ENCODE results near the gene ADAP1. TPM values are rescaled to one million over a fixed set of nuclear protein-coding genes. Genes with fewer than 3 reads are reported as not detected.

The ADAP1 gene
- total RNA-seq, 3 donors from 2014 or later = 7.5 to 15.5 (median 14.0) TPM

DNA sequence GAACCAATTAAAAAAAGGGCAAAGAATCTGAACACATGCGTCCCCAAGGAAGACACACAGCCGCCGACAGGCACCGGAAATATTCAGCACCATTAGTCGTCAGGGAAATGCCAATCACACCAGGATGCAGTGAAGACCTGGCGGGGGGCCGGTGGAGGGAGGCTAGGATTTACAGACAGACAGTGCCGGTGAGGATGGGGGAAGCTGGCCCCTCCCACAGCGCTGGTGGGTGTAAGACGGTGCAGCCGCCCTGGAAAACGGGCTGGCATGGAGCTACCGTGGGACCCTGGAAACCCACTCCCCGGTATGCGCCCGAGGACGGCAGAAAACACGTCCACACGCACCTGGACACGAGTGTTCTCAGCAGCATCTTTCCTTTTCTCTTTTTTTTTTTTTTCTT lies 4.8 kb upstream of the ADAP1 start:
- H3K36me3 ChIP-seq = no peaks in the 10 kb centered on the region
- no peak overlapping the region for H3K4me3 ChIP-seq
- H3K27me3 ChIP-seq = peaks cover 0 to 22% of the 10 kb centered on the region in 2 donors
- no peak overlapping the region for H3K27ac ChIP-seq
- TF ChIP-seq, protein P1, sequence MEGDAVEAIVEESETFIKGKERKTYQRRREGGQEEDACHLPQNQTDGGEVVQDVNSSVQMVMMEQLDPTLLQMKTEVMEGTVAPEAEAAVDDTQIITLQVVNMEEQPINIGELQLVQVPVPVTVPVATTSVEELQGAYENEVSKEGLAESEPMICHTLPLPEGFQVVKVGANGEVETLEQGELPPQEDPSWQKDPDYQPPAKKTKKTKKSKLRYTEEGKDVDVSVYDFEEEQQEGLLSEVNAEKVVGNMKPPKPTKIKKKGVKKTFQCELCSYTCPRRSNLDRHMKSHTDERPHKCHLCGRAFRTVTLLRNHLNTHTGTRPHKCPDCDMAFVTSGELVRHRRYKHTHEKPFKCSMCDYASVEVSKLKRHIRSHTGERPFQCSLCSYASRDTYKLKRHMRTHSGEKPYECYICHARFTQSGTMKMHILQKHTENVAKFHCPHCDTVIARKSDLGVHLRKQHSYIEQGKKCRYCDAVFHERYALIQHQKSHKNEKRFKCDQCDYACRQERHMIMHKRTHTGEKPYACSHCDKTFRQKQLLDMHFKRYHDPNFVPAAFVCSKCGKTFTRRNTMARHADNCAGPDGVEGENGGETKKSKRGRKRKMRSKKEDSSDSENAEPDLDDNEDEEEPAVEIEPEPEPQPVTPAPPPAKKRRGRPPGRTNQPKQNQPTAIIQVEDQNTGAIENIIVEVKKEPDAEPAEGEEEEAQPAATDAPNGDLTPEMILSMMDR (IDR thresholded peaks at IDR 0.05) = no peak
- no peak for TF ChIP-seq POLR2AphosphoS5 (IDR thresholded peaks at IDR 0.05)
- TF ChIP-seq POLR2A (IDR thresholded peaks at IDR 0.05) = no peak
- intact Hi-C loops (cut with DNase I; ENCODE audit: low total_unique reads) = no loop called here
- H3K4me1 ChIP-seq = peaks cover 0 to 10% of the 10 kb centered on the region in 2 donors
- peaks cover 0 to 4% of the 10 kb centered on the region in 2 donors for H3K9me3 ChIP-seq
- no peak for DNase-seq (ENCODE audit: low spot score in 2 of 2)

GRCh38 chr7:958221-959200 lies 4.0 kb upstream of the ADAP1 start:
- no peak for TF ChIP-seq POLR2A (IDR thresholded peaks at IDR 0.05)
- TF ChIP-seq, protein P1 (IDR thresholded peaks at IDR 0.05) = no peak
- TF ChIP-seq POLR2AphosphoS5 (IDR thresholded peaks at IDR 0.05) = no peak
- H3K27me3 ChIP-seq = peaks cover 0 to 26% of the 10 kb centered on the region in 2 donors
- peak in 1 of 2 donors; percentile 47 for DNase-seq (ENCODE audit: low spot score in 2 of 2)
- H3K4me3 ChIP-seq = no peak overlapping the region
- peaks cover 0 to 9% of the 10 kb centered on the region in 2 donors for H3K4me1 ChIP-seq
- H3K27ac ChIP-seq = no peak overlapping the region
- H3K36me3 ChIP-seq = no peaks in the 10 kb centered on the region
- intact Hi-C loops (cut with DNase I; ENCODE audit: low total_unique reads) = no loop called here
- peaks cover 0 to 4% of the 10 kb centered on the region in 2 donors for H3K9me3 ChIP-seq

- TF ChIP-seq, protein P1 (IDR thresholded peaks at IDR 0.05) = no peak
- no peak for TF ChIP-seq POLR2AphosphoS5 (IDR thresholded peaks at IDR 0.05)
- no peak for TF ChIP-seq POLR2A (IDR thresholded peaks at IDR 0.05)
- intact Hi-C loops (cut with DNase I; ENCODE audit: low total_unique reads) = no loop called here
- Histone ChIP-seq H3K9me3 (peaks cover 0 to 4% of the 10 kb centered on the region in 2 donors), H3K27me3 (peaks cover 0 to 30% of the 10 kb centered on the region in 2 donors), H3K4me3 (no peak overlapping the region), H3K36me3 (no peaks in the 10 kb centered on the region), H3K27ac (no peak overlapping the region), H3K4me1 (no peaks in the 10 kb centered on the region)
- no peak for DNase-seq (ENCODE audit: low spot score in 2 of 2)
Measured at GRCh38 chr7:957418-958220, 3.1 kb upstream of the ADAP1 start.

DNA sequence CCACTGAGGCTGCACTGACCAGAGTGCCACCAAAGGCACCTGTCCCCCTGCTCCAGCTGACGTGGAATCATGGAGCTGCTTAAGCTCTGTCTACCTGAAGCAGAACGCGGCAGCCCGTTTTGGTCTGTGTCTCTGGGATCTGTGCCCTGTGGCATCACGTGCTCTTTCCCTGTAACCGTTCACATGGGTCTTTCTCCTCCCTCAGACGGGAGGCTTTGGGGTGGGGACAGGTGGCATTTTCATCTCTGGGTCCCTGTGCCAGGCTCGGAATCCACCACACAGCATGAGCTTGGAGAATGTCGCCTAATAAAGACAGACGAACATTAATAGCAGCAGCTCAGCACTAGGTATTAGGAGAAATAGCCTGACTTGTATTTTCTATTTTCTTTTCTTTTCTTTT lies 1.6 kb upstream of the ADAP1 start:
- DNase-seq (ENCODE audit: low spot score in 2 of 2) = peak in 1 of 2 donors; percentile 50
- TF ChIP-seq POLR2AphosphoS5 (IDR thresholded peaks at IDR 0.05) (no peak), POLR2A (IDR thresholded peaks at IDR 0.05) (no peak)
- TF ChIP-seq, protein P1 (IDR thresholded peaks at IDR 0.05) = no peak

More for the DNA sequence above, 1.6 kb upstream of the ADAP1 start:
- Histone ChIP-seq H3K27me3 (peaks cover 0 to 22% of the 10 kb centered on the region in 2 donors), H3K4me3 (no peak overlapping the region), H3K4me1 (no peaks in the 10 kb centered on the region), H3K27ac (no peak overlapping the region), H3K9me3 (no peaks in the 10 kb centered on the region), H3K36me3 (no peaks in the 10 kb centered on the region)
- intact Hi-C loops (cut with DNase I; ENCODE audit: low total_unique reads) = no loop called here
